HepG2 (cell line): ENCODE measurements around the gene YPEL3. TPM values are rescaled to one million over a fixed set of nuclear protein-coding genes. Genes with fewer than 3 reads are reported as not detected.

Source experiments
- CHD2 ChIP-seq: IDR thresholded peaks from 2 replicates; pipeline ENCODE4 v1.6.1; 2011; ENCODE audit warnings: low read depth, low read length, improper control_type of control experiment
- DR1 ChIP-seq: sonication (generic); formaldehyde crosslinking; IDR thresholded peaks from 2 replicates; pipeline ENCODE4 v1.8.0; 2021; ENCODE audit warnings: mild to moderate bottlenecking, missing genetic modification reagents, inconsistent platforms
- FIP1L1 ChIP-seq: fragments of 200-400 bp; formaldehyde crosslinking; IDR thresholded peaks from 2 replicates; pipeline ENCODE4 v1.6.1; 2018; ENCODE audit warnings: low read depth, mild to moderate bottlenecking, low read length, moderate library complexity, borderline replicate concordance; ENCODE audit not compliant: insufficient read depth
- MATR3 ChIP-seq: sonication (generic); formaldehyde crosslinking; IDR thresholded peaks from 2 replicates; pipeline ENCODE4 v1.4.0; 2020; ENCODE audit warnings: missing genetic modification reagents
- MTERF4 ChIP-seq: sonication (generic); formaldehyde crosslinking; IDR thresholded peaks from 2 replicates; pipeline ENCODE4 v1.8.0; 2023; ENCODE audit warnings: mild to moderate bottlenecking, missing genetic modification reagents
- RFX5 ChIP-seq: IDR thresholded peaks from 2 replicates; pipeline ENCODE4 v1.6.1; 2011; ENCODE audit warnings: low read depth, low read length, improper control_type of control experiment
- SAFB2 ChIP-seq: sonication (generic); formaldehyde crosslinking; IDR thresholded peaks from 2 replicates; pipeline ENCODE4 v1.5.1; 2020; ENCODE audit warnings: missing genetic modification reagents, low read depth, mild to moderate bottlenecking, borderline replicate concordance
- SAP130 ChIP-seq: IDR thresholded peaks from 2 replicates; pipeline ENCODE4 v1.6.1; 2016; ENCODE audit warnings: low read depth
- ZNF121 ChIP-seq: sonication (generic); formaldehyde crosslinking; IDR thresholded peaks from 2 replicates; pipeline ENCODE4 v1.5.0; 2020; ENCODE audit warnings: mild to moderate bottlenecking, missing genetic modification reagents
- ZNF33B ChIP-seq: sonication (generic); formaldehyde crosslinking; IDR thresholded peaks from 2 replicates; pipeline ENCODE4 v1.5.1; 2020; ENCODE audit warnings: mild to moderate bottlenecking, missing genetic modification reagents
- ZNF605 ChIP-seq: sonication (generic); formaldehyde crosslinking; IDR thresholded peaks from 2 replicates; pipeline ENCODE4 v1.8.0; 2022; ENCODE audit warnings: mild to moderate bottlenecking, missing genetic modification reagents
- ZNF704 ChIP-seq: sonication (generic); formaldehyde crosslinking; IDR thresholded peaks from 2 replicates; pipeline ENCODE4 v1.8.1; 2023; ENCODE audit warnings: mild to moderate bottlenecking, inconsistent platforms, moderate library complexity, missing genetic modification reagents, borderline replicate concordance
- ZNF749 ChIP-seq: sonication (generic); formaldehyde crosslinking; IDR thresholded peaks from 2 replicates; pipeline ENCODE4 v1.8.0; 2022; ENCODE audit warnings: mild to moderate bottlenecking, missing genetic modification reagents, moderate library complexity, borderline replicate concordance
- ZSCAN20 ChIP-seq: sonication (generic); formaldehyde crosslinking; IDR thresholded peaks from 2 replicates; pipeline ENCODE4 v1.4.0; 2020; ENCODE audit warnings: missing genetic modification reagents, mild to moderate bottlenecking, borderline replicate concordance
- ZSCAN25 ChIP-seq: sonication (generic); formaldehyde crosslinking; IDR thresholded peaks from 2 replicates; pipeline ENCODE4 v1.8.0; 2022; ENCODE audit warnings: mild to moderate bottlenecking, missing genetic modification reagents
- ZSCAN5A ChIP-seq: sonication (generic); formaldehyde crosslinking; IDR thresholded peaks from 2 replicates; pipeline ENCODE4 v1.8.0; 2022; ENCODE audit warnings: mild to moderate bottlenecking, missing genetic modification reagents, borderline replicate concordance
- polyA plus RNA-seq, 8 experiments: library from polyadenylated mRNA; depleted of rRNA in 3 of 8; stranded (reverse) in 7 of 8; unstranded in 1 of 8; fragments of >200 nt; fragmentation: Illumina TruSeq in 4 of 8; extraction: Trizol in 4 of 8; gene quantifications; 2 replicates each; pipeline versions ENCODE4 v1.2.1 to v1.2.3, GENCODE V29; 2011 to 2016; ENCODE audit warnings: low read depth in 4 of 8, missing spikeins in 1 of 8, mixed read lengths in 1 of 8; ENCODE audit not compliant: insufficient read depth in 1 of 8
- total RNA-seq, 5 experiments: library from RNA; depleted of rRNA; stranded (reverse); fragments of >200 nt; fragmentation: Illumina TruSeq; extraction: Trizol; gene quantifications; 2 replicates each; pipeline ENCODE4 v1.2.3, GENCODE V29; 2016; ENCODE audit warnings: low read depth in 1 of 5
- TF ChIP-seq, protein P1 (sequence below): sonication (generic); formaldehyde crosslinking; IDR thresholded peaks from 2 replicates; pipeline ENCODE4 v1.5.0; 2020; ENCODE audit warnings: mild to moderate bottlenecking, missing genetic modification reagents
- TF ChIP-seq, protein P2 (sequence below): sonication (generic); formaldehyde crosslinking; IDR thresholded peaks from 2 replicates; pipeline ENCODE4 v1.4.0; 2020; ENCODE audit warnings: missing genetic modification reagents, borderline replicate concordance

Gene YPEL3
- total and polyA plus RNA-seq, 2 of the 13 experiments (the other 11 are each of a cell fraction or from before 2014, with no cell fraction given): 5.4 to 47.0 TPM

DNA sequence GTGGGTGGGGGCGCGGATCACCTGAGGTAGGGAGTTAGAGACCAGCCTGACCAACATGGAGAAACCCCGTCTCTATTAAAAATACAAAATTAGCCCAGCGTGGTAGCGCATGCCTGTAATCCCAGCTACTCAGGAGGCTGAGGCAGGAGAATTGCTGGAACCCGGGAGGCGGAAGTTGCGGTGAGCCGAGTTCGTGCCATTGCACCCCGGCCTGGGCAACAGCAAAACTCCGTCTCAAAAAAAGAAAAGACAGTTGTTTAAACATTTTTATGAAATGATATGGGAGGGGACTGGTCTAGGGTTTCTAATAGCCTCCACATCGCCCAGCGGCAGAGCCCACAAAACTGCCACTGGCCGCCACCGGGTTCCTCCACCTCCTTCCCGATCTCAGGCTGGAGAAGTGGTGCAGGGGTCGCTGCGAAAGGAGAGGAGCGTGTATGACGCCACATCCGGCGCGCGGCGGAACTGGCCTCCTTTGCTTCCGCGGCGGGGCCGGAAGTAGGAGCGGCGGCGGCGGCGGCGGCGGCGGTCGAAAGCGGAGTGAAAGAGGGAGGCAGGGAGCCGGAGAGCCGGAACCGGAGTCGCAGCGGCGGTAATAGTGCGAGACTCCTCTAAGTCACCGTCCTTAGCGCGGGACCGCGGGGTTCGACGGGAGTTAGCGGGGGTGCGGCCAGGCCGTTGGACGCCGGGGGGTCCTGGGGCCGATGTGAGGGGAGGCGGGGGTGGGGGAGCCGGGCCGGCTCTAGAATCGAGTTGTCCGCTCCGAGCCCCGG is 20.3 kb downstream of the YPEL3 start, which contains the start of gene PPP4C (continued):
- TF ChIP-seq ZSCAN5A: peak; percentile 85; the same call in 1 of the 2 replicates
- TF ChIP-seq RFX5: no peak
- no peak for TF ChIP-seq ZNF33B
- TF ChIP-seq ZNF704 (CRISPR knock-in tag): no peak
- TF ChIP-seq, protein P1, sequence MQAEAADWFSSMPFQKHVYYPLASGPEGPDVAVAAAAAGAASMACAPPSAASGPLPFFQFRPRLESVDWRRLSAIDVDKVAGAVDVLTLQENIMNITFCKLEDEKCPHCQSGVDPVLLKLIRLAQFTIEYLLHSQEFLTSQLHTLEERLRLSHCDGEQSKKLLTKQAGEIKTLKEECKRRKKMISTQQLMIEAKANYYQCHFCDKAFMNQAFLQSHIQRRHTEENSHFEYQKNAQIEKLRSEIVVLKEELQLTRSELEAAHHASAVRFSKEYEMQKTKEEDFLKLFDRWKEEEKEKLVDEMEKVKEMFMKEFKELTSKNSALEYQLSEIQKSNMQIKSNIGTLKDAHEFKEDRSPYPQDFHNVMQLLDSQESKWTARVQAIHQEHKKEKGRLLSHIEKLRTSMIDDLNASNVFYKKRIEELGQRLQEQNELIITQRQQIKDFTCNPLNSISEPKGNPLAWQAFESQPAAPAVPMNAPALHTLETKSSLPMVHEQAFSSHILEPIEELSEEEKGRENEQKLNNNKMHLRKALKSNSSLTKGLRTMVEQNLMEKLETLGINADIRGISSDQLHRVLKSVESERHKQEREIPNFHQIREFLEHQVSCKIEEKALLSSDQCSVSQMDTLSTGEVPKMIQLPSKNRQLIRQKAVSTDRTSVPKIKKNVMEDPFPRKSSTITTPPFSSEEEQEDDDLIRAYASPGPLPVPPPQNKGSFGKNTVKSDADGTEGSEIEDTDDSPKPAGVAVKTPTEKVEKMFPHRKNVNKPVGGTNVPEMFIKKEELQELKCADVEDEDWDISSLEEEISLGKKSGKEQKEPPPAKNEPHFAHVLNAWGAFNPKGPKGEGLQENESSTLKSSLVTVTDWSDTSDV (CRISPR knock-in tag): 0 out of 2 replicates have a peak, but pooled peaks have one; percentile 21
- no peak for TF ChIP-seq ZNF121
- no peak; the same call in 1 of the 2 replicates for TF ChIP-seq ZNF605 (CRISPR knock-in tag)
- TF ChIP-seq DR1 (CRISPR knock-in tag): no peak; the same call in 1 of the 2 replicates
- no peak for TF ChIP-seq MATR3
- TF ChIP-seq, protein P2, sequence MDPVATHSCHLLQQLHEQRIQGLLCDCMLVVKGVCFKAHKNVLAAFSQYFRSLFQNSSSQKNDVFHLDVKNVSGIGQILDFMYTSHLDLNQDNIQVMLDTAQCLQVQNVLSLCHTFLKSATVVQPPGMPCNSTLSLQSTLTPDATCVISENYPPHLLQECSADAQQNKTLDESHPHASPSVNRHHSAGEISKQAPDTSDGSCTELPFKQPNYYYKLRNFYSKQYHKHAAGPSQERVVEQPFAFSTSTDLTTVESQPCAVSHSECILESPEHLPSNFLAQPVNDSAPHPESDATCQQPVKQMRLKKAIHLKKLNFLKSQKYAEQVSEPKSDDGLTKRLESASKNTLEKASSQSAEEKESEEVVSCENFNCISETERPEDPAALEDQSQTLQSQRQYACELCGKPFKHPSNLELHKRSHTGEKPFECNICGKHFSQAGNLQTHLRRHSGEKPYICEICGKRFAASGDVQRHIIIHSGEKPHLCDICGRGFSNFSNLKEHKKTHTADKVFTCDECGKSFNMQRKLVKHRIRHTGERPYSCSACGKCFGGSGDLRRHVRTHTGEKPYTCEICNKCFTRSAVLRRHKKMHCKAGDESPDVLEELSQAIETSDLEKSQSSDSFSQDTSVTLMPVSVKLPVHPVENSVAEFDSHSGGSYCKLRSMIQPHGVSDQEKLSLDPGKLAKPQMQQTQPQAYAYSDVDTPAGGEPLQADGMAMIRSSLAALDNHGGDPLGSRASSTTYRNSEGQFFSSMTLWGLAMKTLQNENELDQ: no peak; the same call in 1 of the 2 replicates
- no peak for TF ChIP-seq ZSCAN20 (CRISPR knock-in tag)
- TF ChIP-seq SAFB2: peak; percentile 8; the same call in 1 of the 2 replicates
- peak; percentile 93 for TF ChIP-seq SAP130 (CRISPR knock-in tag)
- no peak for TF ChIP-seq CHD2
- TF ChIP-seq FIP1L1: peak; percentile 51; the same call in 1 of the 2 replicates
- TF ChIP-seq ZNF749 (CRISPR knock-in tag): peak; percentile 48; the same call in 1 of the 2 replicates
- TF ChIP-seq MTERF4 (CRISPR knock-in tag): peak; percentile 86
- TF ChIP-seq ZSCAN25 (CRISPR knock-in tag): peak; percentile 89
